SKM-1 (cell line): ENCODE data around the gene CAMKMT.

Source experiments
- DNase-seq: peaks from one replicate; lab custom pipeline; 2025; ENCODE audit not compliant: unreplicated experiment; lab: John Stamatoyannopoulos, UW

Gene CAMKMT

DNA sequence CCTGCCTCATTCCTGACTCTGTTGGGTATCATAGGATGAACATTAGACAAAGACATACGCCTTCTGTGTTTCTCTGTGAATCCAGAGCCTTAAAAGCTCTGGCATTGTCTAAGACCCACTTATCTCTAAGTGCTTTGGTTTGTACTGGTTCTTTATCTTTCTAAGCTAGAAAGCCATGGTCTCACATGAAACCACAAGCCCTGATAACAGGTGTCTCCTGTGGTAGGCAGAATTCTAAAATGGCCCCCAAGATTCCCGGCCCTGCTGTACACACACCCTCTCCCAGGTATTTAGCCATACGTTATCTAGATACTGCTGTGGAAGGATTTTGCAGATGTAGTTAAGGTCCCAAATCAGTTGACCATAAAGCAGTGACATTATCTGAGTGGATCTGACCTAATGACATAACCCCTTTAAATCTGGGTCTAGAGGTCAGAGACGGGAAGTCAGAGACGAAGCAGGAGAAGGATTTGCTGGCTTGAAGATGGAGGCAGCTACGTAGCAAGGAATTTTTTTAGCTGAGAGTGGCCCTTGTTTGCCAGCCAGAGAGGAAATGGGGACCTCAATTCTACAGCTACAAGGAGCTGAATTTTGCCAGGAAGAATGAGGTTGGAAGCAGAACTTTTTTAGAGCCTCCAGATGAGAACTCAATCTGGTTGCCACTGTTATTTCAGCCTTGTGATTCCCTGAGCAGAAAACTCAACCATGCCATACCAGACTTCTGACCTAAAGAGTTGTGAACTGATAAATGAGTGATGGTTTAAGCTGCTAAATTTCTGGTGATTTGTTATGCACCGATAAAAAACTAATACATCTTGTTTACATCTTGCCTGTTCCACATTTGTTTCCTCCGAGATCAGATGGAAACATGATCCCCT is 186.7 kb downstream of the CAMKMT start:
- DNase-seq, result no peak

DNA sequence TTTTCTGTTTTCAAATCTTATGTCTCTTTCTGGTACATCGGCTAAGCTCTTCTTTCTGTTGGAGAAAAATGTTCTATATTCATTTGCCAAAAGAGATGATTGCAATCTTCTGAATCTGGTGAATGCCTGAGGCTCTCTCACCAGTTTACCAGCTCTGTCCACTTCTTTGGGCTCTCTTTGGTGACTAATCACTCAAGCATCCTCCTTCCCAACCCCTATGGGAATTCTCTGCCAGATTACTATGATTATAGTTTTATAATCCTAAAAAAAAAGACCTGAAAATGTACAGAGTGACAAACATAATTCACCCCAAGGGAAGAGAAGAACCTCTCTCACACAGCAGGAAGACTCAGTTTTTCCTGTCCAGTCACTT is 187.3 kb downstream of the CAMKMT start:
- no peak for DNase-seq

DNA sequence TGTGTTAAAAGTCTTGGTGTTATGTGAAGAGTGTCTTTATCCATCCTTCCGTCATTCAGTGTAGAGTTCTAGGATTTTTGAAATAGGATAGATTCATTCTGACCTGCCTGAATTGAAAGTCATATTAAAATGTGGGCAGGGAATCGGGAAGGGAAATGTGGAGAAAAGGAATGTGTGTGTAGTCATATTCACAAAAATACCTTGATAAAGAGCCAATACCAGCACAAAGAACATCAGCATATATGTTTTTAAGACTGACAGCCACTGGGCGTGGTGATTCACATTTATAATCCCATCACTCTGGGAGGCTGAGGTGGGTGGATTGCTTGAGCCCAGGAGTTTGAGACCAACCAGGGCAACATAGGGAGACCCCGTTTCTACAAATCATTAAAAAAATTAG is 188.1 kb downstream of the CAMKMT start:
- no peak for DNase-seq

- no peak for DNase-seq
Measured at GRCh38 chr2:44550561-44550960, 188.8 kb downstream of the CAMKMT start.

- DNase-seq, result no peak
Measured at GRCh38 chr2:44551497-44551896, 189.8 kb downstream of the CAMKMT start.

GRCh38 chr2:44553456-44553855 is 191.7 kb downstream of the CAMKMT start:
- no peak for DNase-seq

DNA sequence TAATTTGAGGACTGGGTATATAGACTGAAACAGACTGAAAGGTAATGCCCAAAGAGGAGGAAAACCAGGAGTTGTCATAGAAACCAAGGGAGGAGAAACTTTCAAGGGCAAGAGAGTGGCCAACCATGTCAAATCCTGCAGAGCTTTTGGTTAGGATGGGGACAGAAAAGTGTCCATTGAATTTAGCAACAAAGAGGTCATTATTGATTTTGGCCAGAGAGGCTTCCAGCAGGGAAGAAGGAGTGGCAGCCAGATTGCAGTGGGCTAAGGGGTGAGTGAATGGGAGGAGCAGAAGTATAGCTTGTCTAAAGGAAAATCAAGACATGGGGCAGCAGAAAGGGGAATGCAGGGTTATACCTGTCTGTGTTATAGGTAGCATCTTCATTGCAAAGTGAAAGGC is 194.0 kb downstream of the CAMKMT start:
- DNase-seq, result no peak

DNA sequence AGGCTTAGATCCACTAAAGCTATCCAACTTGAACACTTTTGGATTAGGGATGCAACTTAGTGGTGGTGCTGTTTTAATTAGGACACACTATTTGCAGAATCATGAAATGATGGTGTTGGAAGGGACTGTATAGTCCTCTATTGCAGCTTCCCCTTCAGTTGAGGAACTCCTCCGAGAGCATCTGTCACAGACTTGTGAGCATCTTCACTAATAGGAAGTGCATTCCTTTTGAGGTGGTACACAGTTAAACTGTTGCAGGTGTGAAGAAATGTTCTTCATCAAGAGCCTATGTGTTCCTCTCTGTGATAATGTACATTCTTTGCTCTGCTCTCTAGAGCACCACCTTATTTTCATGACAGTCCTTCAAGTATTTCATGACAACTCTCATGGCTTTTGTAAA is 197.4 kb downstream of the CAMKMT start:
- no peak for DNase-seq

DNA sequence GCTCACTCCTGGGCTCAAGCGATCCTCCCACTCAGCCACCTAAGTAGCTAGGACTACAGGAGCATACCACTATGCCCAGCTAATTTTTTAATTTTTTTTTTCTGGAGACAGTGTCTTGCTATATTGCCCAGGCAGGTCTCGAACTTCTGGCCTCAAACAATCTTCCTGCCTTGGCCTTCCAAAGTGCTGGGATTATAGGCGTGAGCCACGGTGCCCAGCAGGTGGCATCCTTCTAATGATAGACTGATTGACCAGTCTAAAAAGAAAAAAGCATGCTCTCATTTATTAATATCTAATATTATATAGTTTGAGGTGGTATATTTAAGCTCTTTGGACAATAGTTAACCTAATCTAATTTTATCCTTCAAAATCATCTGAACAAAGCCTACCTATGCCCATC is 198.6 kb downstream of the CAMKMT start:
- DNase-seq, result no peak

DNA sequence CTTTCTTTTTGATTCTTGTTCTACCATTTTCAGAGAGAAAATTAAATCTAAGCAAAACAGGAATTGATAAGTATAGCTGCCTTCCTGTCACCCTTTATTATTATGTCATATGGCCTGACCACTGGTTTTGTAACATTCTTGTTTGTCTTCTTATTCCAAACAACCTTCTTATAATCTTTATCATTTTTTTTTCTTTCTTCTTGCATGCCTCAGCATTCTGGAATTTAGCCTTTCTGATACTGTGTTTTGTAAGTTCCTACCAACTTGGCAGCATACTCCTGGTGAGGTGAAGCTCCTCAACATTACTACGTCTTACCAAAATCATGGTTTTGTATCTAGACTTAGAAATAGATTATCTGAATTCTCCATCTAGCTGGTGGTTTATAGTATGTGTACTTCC is 199.2 kb downstream of the CAMKMT start:
- DNase-seq, result no peak

DNA sequence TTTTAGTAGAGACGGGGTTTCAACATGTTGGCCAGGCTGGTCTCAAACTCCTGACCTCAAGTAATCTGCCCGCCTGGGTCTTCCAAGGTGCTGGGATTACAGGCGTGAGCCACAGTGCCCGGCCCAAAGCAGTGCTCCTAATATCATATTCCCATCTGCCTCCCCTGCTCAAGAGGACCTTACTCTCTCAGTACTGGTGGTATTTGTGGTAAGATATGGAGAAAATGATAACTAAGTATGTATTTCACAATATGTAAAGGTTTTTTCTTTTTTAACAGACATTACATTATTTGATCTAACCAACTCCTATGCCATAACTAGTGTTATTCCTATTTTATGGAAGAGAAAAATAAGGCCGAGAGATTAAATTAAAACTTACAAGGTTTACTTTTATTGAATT is 201.0 kb downstream of the CAMKMT start:
- DNase-seq, result no peak

DNA sequence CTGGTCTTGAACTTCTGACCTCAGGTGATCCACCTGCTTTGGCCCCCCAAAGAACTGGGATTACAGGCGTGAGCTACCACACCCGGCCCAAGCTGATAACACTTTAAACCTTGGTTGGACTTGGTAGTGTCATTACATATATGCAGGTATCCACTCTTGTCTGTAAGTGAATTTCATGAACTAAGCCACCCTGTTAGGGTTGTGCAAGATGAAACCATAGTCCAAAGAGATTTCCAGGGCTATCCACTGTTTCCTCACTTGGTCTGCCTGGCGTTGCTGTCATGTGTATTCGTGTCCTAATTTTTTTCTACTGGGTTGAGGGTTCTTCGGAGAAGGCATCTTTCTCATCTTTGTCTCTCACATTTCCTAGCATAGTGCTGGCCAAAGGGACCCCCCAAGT is 203.0 kb downstream of the CAMKMT start:
- DNase-seq, result no peak

DNA sequence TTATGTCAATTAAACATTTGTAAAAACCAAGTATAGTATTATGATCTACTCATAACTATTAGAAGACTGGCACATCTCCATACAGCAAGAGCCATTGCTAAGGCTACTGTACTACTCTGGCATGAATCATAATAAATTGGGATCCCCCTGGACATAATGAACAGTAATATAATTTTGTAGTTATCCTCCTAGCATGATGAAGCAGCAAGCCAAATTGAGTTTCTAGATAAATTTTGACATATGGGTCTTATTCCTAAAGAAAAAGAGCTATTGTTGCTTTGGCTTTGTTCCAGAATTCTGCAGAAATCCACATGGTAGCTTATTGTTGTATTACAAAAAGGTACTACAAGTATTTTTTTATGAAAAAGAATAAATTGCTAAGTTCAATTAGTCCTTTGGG is 204.3 kb downstream of the CAMKMT start:
- DNase-seq, result no peak

DNA sequence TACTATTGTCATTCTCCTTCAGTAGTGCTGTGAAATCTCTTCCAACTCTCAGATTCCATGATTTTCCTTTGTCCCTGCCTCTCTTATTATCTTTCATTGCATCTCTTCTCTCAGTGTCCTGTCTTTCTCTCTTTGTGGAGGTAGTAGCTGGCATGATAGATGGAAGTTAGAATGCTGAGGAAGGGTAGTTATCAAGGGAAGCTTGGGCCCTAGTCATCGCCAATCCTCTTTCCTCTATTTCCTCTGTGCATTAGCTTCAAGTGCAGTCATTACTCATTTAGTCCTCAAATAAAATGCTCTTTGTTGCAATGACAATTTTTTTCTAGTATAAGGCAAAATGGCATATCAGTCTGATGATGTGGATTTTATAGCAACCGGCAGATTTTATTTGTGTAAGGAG is 207.7 kb downstream of the CAMKMT start:
- no peak for DNase-seq

DNA sequence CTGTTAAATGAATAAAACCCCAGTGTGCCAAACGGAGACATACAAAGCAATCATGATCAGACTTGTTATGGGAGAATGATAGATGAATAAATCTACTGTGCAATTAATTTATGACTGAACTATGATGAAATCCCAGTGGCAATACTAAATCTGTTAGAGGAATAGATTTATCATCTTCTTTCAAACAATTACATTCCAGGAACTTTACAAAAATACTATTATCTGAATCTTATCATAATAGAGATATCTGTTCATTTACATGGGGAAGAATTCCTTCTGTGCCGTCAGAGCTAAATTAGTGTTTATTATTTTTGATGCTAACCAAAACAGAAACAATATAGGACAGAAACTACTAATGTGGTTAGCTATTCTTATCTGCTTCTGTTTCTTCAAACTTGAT is 208.5 kb downstream of the CAMKMT start:
- DNase-seq, result no peak

DNA sequence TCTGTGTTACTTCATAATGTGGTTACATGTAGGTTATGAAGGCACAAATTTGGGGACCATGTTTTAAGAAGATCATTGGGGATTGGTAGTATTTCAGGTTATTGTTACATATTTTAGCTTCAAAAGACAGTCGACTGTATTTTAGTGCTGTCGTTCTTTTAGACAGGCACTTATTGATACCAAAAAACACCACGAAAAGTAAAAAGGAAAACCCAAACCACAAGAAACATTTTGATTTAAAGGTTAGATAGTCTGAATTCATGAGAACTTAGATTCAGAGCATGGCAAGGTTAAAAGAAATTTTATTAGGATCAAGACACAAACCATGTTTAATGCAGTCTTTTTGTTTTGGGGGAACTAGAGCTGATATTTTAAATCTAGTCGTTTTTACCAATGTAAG is 209.0 kb downstream of the CAMKMT start:
- DNase-seq, result no peak

DNA sequence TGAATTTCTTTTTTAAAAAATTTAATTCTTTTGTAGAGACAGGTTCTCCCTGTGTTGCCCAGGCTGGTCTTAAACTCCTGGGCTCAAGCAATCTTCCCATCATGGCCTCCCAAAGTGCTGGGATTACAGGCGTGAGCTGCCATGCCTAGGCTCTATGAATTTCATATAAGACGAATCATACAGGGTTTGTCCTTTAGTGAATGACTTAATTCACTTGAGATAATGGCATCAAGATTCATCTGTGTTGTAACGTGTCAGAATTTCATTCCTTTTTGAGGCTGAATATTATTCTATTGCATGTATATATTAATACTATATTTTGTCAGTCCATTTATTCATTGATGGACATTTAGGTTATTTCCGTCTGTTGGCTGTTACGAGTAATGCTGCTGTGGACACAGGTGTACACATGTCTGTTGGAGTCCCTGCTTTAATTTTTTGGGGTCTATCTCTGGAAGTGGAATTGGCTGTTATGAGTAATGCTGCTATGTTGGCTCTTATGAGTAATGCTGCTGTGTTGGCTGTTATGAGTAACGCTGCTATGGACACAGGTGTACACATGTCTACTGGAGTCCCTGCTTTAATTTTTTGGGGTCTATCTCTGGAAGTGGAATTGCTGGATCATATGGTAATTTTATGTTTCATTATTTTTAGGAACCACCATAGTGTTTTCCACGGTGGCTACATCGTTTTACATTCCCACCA is 210.6 kb downstream of the CAMKMT start:
- no peak for DNase-seq

DNA sequence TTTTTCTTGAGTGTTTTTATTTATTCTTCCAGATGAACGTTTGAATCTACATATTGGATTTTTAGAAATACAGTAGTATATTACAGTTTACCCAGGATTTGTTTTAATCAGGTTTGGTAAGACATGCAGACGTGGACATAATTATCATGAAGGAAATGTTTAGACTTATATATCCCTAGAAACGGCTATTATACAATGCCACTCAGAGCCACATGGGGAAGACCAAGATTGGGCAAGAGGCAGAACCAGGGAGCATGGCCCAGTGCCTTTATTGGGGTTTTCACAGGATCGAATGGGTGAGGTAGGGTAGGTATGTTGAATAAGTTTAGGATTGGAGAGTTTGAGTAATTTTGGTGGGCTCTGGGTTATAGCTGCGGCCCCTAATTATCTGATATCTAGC is 212.2 kb downstream of the CAMKMT start:
- DNase-seq, result no peak

DNA sequence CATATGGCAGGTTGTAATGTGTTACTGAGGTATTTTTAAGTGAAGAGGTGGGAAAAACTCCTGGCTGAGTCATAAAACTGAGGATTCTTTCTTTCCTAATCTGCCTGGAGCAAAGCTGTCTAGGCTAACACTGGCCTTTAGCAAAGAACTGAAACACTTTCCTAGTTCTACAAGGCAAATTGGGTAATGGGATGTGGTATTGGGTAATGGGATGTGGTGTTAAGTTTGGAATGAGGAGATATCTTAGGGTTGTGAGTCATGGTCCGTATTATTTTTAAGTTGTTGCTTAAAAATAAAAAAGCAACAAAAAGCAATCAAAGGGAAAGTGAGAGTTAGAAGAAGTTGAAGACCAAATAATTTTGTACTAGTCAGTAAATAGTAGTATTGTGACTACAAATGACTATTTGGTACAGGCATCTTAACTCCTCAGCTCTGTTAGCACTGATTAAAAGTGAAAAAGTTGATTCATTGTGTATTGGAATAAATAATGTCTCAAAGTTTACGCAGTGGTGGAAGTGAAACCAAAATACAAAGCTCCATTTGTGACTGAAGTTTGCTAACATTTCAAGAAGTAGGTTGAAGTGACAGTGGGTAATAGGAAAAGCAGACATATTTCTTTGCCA is 216.8 kb downstream of the CAMKMT start:
- DNase-seq, result peak; percentile 65

DNA sequence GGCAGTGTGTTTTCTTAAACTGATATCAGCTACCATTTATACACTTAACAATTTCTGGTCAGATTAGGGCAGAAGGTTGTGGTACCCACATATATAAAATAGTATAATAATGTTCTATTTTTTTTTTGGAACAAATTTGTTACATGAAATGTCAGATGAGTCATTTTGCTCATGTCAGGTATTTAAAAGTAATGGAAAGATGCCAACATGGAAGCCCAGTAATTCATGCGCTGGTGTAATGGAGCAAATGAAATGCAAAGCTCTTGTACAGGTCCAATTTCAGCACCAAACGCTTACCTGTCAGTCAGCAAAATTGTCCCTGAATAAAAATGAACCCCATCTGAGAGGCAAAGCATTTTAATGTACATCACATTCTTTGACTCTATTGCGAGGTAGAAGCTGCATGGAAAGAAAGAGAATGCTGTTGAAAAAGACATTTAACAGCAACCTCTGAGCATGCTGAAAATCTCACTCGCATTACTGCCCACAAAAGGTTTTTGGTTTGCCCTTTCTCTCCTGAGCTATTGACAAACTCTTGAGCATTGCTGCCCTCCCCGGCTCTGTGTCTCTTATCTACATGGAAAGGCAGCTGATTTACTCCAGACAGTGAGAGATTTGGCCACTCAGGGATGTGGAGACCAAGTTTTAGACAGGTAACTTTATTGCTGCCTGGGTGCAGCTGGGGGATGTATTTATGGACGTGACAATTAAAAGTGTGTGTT is 217.5 kb downstream of the CAMKMT start:
- DNase-seq, result no peak

GRCh38 chr2:44579837-44580230 is 218.1 kb downstream of the CAMKMT start:
- no peak for DNase-seq
